GM21528 (cell line): ENCODE results near the gene ADAMTS6.
"Not testable (repeated sequence)": the region's sequence is repeated elsewhere in the genome, so short reads cannot be mapped to it uniquely, and the experiment has no call there.

Experiments
- ATAC-seq: cut with Tn5 transposase; IDR thresholded peaks from one replicate; pipeline ENCODE4 v1.9.1; 2021; ENCODE audit warnings: mild to moderate bottlenecking, moderate library complexity; ENCODE audit not compliant: unreplicated experiment, low FRiP score

ADAMTS6 gene, protein sequence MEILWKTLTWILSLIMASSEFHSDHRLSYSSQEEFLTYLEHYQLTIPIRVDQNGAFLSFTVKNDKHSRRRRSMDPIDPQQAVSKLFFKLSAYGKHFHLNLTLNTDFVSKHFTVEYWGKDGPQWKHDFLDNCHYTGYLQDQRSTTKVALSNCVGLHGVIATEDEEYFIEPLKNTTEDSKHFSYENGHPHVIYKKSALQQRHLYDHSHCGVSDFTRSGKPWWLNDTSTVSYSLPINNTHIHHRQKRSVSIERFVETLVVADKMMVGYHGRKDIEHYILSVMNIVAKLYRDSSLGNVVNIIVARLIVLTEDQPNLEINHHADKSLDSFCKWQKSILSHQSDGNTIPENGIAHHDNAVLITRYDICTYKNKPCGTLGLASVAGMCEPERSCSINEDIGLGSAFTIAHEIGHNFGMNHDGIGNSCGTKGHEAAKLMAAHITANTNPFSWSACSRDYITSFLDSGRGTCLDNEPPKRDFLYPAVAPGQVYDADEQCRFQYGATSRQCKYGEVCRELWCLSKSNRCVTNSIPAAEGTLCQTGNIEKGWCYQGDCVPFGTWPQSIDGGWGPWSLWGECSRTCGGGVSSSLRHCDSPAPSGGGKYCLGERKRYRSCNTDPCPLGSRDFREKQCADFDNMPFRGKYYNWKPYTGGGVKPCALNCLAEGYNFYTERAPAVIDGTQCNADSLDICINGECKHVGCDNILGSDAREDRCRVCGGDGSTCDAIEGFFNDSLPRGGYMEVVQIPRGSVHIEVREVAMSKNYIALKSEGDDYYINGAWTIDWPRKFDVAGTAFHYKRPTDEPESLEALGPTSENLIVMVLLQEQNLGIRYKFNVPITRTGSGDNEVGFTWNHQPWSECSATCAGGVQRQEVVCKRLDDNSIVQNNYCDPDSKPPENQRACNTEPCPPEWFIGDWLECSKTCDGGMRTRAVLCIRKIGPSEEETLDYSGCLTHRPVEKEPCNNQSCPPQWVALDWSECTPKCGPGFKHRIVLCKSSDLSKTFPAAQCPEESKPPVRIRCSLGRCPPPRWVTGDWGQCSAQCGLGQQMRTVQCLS (N-terminal part only)

DNA sequence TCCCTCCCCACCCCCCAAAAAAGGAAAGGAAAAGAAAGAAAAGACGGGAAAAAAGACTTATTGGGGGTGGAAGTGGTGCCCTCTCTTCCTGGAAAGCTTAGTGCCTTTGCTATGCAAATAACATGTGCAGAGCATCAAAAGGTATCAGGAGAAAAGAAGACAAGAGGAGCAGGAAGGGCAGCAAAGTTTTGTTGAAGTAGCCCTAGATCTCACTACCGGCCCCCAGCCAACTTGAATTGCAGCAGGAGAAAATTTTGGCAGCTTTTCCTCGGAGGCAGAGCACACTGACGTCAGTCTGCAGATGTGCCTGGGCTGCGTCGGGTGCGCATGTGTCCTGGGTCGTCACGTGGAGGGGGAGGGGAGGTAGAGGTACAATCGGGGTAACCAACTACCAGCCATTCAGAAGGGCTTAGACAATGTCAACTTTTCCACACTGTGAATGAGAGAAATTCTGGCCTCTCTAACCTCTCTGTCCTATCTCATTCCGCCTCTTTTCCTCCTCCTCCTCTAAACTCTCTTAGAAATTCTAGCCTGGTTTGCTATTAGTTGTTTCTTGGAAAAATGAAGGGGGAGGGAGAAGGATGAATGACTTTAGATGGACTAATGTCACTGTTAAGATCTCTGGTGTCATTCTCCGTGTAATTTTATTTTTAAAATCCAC, at the start of gene ADAMTS6:
ADAMTS6 (minus strand) TSS at position 286 of the 661 bp plus-strand sequence. CDS start 8,247 bp downstream, outside the sequence.
- peak; percentile 88 for ATAC-seq

DNA sequence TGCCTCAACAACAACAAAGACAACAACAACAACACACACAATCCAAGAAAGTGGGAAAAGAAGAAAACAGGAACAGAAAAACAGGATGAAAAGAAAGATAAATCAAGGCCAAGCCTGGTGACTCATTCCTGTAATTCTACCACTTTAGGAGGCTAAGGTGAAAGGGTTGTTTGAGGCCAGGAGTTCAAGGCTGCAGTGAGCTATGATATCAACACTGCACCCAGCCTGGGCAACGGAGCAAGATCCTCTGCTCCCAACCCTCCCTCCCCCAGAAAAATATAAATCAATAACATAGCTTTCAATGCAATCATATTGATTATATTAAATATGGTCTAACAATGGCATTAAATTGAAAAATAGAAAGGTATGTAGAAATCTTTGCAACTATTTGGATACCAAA, 49.2 kb upstream of the ADAMTS6 start:
- ATAC-seq: no peak

GRCh38 chr5:65525726-65526125, 44.0 kb upstream of the ADAMTS6 start:
- ATAC-seq: no peak

DNA sequence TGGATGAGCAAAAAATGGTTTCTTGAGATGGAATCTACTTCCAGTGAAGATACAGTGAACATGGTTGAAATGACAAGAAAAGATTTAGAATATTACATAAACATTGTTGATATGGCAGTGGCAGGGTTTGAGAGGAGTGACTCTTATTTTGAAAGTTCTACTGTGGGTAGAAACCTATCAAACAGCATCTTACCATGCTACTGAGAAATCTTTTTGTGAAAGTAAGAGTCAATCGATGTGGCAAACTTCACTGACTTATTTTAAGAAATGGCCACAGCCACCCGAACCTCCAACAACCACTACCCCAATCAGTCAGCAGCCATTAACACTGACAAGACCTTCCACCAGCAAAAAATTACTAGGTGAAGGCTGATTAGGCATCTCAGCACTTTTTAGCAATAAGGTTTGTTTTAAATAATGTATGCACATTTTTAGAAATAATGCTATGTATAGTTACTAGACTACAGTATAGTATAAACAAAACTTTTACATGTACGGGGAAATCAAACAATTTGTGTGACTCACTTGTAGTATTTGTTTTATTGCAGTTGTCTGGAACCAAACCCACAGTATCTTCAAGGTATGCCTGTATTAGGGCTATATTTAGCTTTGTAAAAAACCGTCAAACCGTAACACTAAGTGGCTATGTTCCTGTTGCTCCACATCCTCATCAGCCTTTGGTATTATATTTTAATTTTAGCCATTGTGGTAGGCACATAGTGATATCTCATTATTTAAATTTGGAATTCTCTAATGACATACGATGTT, 30.6 kb upstream of the ADAMTS6 start:
- ATAC-seq: no peak

- no peak for ATAC-seq
These were observed 27.3 kb upstream of the ADAMTS6 start for GRCh38 chr5:65508978-65509377.

GRCh38 chr5:65506961-65507360, 25.2 kb upstream of the ADAMTS6 start:
- no peak for ATAC-seq

- no peak for ATAC-seq
These were observed 7.4 kb upstream of the ADAMTS6 start for GRCh38 chr5:65489119-65489518.

- ATAC-seq: not testable (repeated sequence)
These were observed 6.4 kb upstream of the ADAMTS6 start for GRCh38 chr5:65488038-65488687.

DNA sequence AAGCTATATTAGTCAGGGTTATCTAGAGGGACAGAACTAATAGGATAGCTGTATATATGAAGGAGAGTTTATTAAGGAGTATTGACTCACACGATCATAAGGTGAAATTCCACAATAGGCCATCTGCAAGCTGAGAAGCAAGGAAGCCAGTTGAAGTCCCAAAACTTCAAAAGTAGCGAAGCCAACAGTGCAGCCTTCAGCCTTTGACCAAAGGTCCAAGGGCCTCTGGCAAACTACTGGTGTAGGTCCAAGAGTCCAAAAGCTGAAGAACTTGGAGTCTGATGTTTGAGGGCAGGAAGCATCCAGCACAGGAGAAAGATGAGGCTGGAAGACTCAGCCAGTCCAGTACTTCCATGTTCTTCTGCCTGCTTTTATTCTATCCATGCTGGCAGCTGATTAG, 5.1 kb upstream of the ADAMTS6 start:
- not testable (repeated sequence) for ATAC-seq

- no peak for ATAC-seq
These were observed 3.7 kb upstream of the ADAMTS6 start for GRCh38 chr5:65485405-65485804.

DNA sequence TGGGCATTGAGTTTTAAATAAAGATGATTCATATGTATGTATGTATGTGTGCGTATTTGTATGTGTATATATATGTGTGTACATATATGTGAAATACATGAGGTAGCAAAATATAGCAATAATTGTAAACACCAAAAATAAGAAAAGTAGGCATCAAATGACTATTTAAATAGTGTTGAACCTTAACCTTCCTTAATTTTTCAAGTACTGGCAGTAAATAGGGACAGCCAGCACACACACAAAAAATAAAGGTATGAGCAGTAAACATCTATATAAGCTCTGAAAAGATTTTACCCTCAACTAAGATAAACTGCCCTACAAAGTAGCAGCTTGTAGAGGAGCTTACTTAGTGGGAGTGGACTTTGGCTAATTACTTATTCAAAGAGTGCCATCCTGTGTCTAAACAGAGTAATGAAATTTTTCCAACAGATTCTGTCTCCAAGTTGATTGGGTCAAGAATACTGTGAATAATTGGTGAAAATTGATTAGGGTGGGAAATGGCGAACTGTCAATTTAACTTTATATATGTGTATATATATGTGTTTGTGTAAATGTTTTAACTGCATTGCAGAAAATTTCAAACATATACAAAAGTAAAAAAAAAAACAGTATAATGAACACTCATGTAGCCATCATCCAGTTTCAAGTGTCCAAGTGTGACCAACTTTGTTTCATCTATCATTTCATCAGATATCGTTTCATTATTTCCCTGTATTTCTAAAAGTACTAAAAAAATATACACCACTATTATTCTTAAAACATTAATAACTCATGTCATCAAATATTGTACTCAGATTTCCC, 2.0 kb upstream of the ADAMTS6 start:
- peak; percentile 48 for ATAC-seq

DNA sequence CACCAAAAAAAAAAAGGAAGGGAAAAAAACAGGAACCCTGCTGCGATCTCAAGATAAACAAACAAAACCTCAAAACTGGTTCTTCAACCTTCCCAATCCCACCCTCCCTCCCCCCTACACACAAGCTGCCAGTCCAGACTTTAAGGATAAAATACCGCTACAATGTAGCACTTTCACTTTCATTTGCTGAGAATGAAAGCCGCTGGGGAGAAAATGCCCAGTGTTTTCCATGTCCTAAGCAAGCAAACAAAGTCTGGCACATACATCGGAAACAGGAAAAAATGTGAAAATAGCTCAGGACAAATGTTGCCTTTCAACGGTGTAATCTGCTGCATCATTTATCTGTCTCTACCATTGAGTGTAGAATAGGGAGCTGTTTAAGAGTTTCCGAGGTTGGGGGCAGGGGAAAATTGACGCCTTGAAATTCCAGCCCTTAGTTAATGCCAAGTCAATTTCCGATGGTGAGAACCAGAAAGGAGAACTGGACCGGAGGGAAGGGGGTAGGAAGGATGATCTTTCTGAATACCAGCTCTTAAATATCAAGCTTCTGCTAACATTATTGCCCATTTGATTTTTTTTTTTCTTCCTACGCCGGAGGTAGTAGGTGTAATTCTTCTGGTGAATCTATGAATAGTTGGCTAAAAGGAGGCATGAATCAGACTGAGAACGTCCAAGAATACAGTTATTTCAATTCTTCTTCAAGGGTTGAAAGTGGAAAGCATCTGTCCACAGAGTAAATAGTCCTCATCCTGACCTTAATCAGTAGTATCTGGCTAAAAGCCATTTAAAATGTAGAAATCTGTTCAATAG, 1.2 kb upstream of the ADAMTS6 start:
- ATAC-seq: no peak

- no peak for ATAC-seq
These were observed 596 bp upstream of the ADAMTS6 start for GRCh38 chr5:65482296-65482735.

DNA sequence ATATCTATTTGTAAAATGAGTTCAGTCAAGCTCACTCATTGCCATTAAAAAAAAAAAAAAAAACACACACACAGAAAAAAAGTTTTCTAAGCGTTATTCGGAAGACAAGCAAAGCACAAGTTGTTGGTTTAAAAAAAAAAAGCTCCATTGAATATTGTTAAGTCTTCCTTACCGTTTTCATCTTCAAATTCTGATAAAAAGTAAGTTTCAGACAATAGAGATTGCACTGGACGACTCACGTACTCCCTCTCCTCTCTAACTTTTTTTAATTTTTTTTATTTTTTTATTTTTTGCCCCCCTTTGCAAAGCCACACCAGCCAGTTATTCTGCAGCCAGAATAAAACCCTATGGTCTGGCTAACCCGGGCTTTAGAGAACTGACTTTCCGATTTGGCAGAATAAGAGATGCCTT, 544 bp downstream of the ADAMTS6 start:
- peak; percentile 29 for ATAC-seq

DNA sequence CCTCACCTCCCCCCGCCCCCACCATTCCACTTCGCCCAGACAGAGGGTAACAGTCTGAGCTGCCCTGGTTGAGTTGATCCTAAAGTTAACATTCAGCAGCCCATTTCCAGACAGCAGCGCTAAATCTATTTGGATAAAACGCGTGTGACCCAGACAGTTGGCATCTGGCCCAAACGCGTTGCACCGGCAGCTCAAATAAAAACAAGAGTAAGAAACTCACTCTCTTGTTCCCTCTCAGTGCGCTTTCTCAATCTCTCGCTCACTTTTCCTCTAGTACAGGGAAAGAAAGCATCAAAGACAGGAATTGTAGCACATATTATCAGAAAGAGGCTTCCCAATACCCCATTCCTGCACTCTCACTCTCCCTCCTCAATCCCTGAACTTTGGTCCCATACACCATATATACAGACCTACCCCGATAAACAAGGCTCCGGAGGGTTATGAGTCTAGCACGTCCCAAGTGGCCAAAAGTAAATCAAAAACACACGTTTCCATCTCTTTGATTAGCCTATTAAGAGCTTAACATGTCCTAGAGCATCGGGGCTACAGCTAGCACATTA, 1.3 kb downstream of the ADAMTS6 start:
- ATAC-seq: no peak

GRCh38 chr5:65479527-65479926, 2.2 kb downstream of the ADAMTS6 start:
- no peak for ATAC-seq

GRCh38 chr5:65478336-65478735, 3.4 kb downstream of the ADAMTS6 start:
- ATAC-seq: no peak
